H9 (cell line): ENCODE measurements around the gene H2AZ2. TPM values are rescaled to one million over a fixed set of nuclear protein-coding genes. Genes with fewer than 3 reads are reported as not detected.

Experiments used
- DNase-seq: peaks from one replicate; pipeline ENCODE4 v3.0.0-alpha.2; 2017
- H2AFZ ChIP-seq: one replicate; pipeline ENCODE4 v1.6.1; 2013; ENCODE audit warnings: mild to moderate bottlenecking, low read length, control low read depth, moderate library complexity
- H2AK5ac ChIP-seq: 2 replicates; pipeline ENCODE4 v1.6.1; 2013; ENCODE audit warnings: low read length, control low read depth, mixed read lengths; ENCODE audit not compliant: insufficient read length
- H2BK120ac ChIP-seq: one replicate; pipeline ENCODE4 v1.6.1; 2013; ENCODE audit warnings: low read depth, mild to moderate bottlenecking, low read length, control low read depth, inconsistent platforms; ENCODE audit not compliant: poor library complexity, severe bottlenecking
- H2BK12ac ChIP-seq: 2 replicates; pipeline ENCODE4 v1.6.1; 2013; ENCODE audit warnings: low read length, control low read depth, mixed read lengths, low read depth; ENCODE audit not compliant: insufficient read length
- H2BK15ac ChIP-seq: 2 replicates; pipeline ENCODE4 v1.6.1; 2013; ENCODE audit warnings: low read depth, low read length, control low read depth
- H2BK20ac ChIP-seq: one replicate; pipeline ENCODE4 v1.6.1; 2013; ENCODE audit warnings: low read depth, mild to moderate bottlenecking, low read length, control low read depth, inconsistent platforms; ENCODE audit not compliant: poor library complexity, severe bottlenecking
- H2BK5ac ChIP-seq: 2 replicates; pipeline ENCODE4 v1.6.1; 2013; ENCODE audit warnings: low read length, control low read depth, mixed read lengths; ENCODE audit not compliant: insufficient read length
- H3K14ac ChIP-seq: 2 replicates; pipeline ENCODE4 v1.6.1; 2013; ENCODE audit warnings: low read length, control low read depth; ENCODE audit not compliant: insufficient read depth
- H3K18ac ChIP-seq: 2 replicates; pipeline ENCODE4 v1.6.1; 2013; ENCODE audit warnings: low read depth, mild to moderate bottlenecking, mixed read lengths, low read length, control low read depth; ENCODE audit not compliant: insufficient read length
- H3K23ac ChIP-seq: 2 replicates; pipeline ENCODE4 v1.6.1; 2013; ENCODE audit warnings: low read length, control low read depth, mixed read lengths, low read depth; ENCODE audit not compliant: insufficient read length
- H3K23me2 ChIP-seq: 2 replicates; pipeline ENCODE4 v1.6.1; 2013; ENCODE audit warnings: low read depth, mild to moderate bottlenecking, mixed read lengths, low read length, control low read depth; ENCODE audit not compliant: insufficient read length, poor library complexity, severe bottlenecking
- H3K27ac ChIP-seq: 2 replicates; pipeline ENCODE4 v1.5.1; 2013; ENCODE audit warnings: low read length, control low read depth, mixed read lengths, low read depth; ENCODE audit not compliant: insufficient read length
- H3K27me3 ChIP-seq: 2 replicates; pipeline ENCODE4 v1.6.1; 2013; ENCODE audit warnings: low read length, control low read depth, inconsistent platforms; ENCODE audit not compliant: insufficient read depth
- H3K4ac ChIP-seq: 2 replicates; pipeline ENCODE4 v1.6.1; 2013; ENCODE audit warnings: low read depth, mild to moderate bottlenecking, control low read depth, inconsistent platforms, low read length, moderate library complexity
- H3K4me1 ChIP-seq: 2 replicates; pipeline ENCODE4 v1.6.1; 2013; ENCODE audit warnings: low read length, control low read depth, inconsistent platforms; ENCODE audit not compliant: insufficient read depth
- H3K4me2 ChIP-seq: 2 replicates; pipeline ENCODE4 v1.6.1; 2013; ENCODE audit warnings: low read length, control low read depth, mixed read lengths; ENCODE audit not compliant: insufficient read length, insufficient read depth
- H3K56ac ChIP-seq: 2 replicates; pipeline ENCODE4 v1.6.1; 2013; ENCODE audit warnings: low read depth, mild to moderate bottlenecking, mixed read lengths, low read length, control low read depth; ENCODE audit not compliant: insufficient read length
- H3K79me1 ChIP-seq: 2 replicates; pipeline ENCODE4 v1.6.1; 2013; ENCODE audit warnings: low read depth, mild to moderate bottlenecking, moderate library complexity, low read length, control low read depth, inconsistent platforms; ENCODE audit not compliant: insufficient read depth, poor library complexity, severe bottlenecking
- H3K79me2 ChIP-seq: 2 replicates; pipeline ENCODE4 v1.6.1; 2013; ENCODE audit warnings: low read length, control low read depth, inconsistent platforms; ENCODE audit not compliant: insufficient read depth
- H3K9ac ChIP-seq: 2 replicates; pipeline ENCODE4 v1.6.1; 2013; ENCODE audit warnings: low read length, control low read depth, mixed read lengths; ENCODE audit not compliant: insufficient read length; ENCODE audit errors: extremely low read depth
- H3K9me3 ChIP-seq: one replicate; pipeline ENCODE4 v1.6.1; 2013; ENCODE audit warnings: low read depth, low read length, inconsistent platforms; ENCODE audit not compliant: control insufficient read depth
- H3T11ph ChIP-seq: one replicate; pipeline ENCODE4 v1.6.1; 2013; ENCODE audit warnings: mild to moderate bottlenecking, low read length, control low read depth, inconsistent platforms
- H4K20me1 ChIP-seq: one replicate; pipeline ENCODE4 v1.6.1; 2013; ENCODE audit not compliant: control insufficient read depth, insufficient read length, insufficient read depth
- H4K5ac ChIP-seq: 2 replicates; pipeline ENCODE4 v1.6.1; 2013; ENCODE audit warnings: low read depth, mild to moderate bottlenecking, mixed read lengths, low read length, control low read depth; ENCODE audit not compliant: insufficient read length
- H4K8ac ChIP-seq: replicated peaks from 2 replicates; pipeline ENCODE4 v1.6.1; 2013; ENCODE audit warnings: low read length, control low read depth, mixed read lengths, low read depth; ENCODE audit not compliant: insufficient read length
- H4K91ac ChIP-seq: 2 replicates; pipeline ENCODE4 v1.6.1; 2013; ENCODE audit warnings: low read depth, mild to moderate bottlenecking, moderate library complexity, mixed read lengths, low read length, control low read depth; ENCODE audit not compliant: insufficient read length
- H3K27ac Mint-ChIP-seq, 3 experiments: 2 replicates in 2 of 3; 3 replicates in 1 of 3; pipeline ENCODE4 v1.8.0; 2020 to 2021; ENCODE audit warnings: mixed read lengths in 3 of 3, mild to moderate bottlenecking in 1 of 3, moderate library complexity in 1 of 3
- H3K27me3 Mint-ChIP-seq: 2 replicates; pipeline ENCODE4 v1.8.0; 2021; ENCODE audit warnings: low read depth, mild to moderate bottlenecking, moderate library complexity, mixed read lengths
- H3K36me3 Mint-ChIP-seq, 3 experiments: 2 replicates in 2 of 3; 3 replicates in 1 of 3; pipeline ENCODE4 v1.8.0; 2020 to 2021; ENCODE audit warnings: low read depth in 3 of 3, mixed read lengths in 3 of 3; ENCODE audit not compliant: insufficient read depth in 1 of 3
- H3K4me1 Mint-ChIP-seq, 2 experiments: 2 replicates each; pipeline ENCODE4 v1.8.0; 2020; ENCODE audit warnings: mixed read lengths in 2 of 2
- H3K4me3 Mint-ChIP-seq, 2 experiments: 2 replicates in 1 of 2; 3 replicates in 1 of 2; pipeline ENCODE4 v1.8.0; 2020 to 2021; ENCODE audit warnings: mild to moderate bottlenecking in 2 of 2, mixed read lengths in 2 of 2, moderate library complexity in 1 of 2
- H3K9me3 Mint-ChIP-seq, 2 experiments: 2 replicates in 1 of 2; 3 replicates in 1 of 2; pipeline ENCODE4 v1.8.0; 2020; ENCODE audit warnings: mild to moderate bottlenecking in 2 of 2, mixed read lengths in 2 of 2, moderate library complexity in 1 of 2
- whole genome bisulfite sequencing: extraction: QIAGEN DNeasy Blood & Tissue Kit; methylation state at CpG from one replicate; pipeline ENCODE4 v1.1.7; 2013; ENCODE audit warnings: missing lambda C conversion rate, low lambda C conversion rate, mixed read lengths; ENCODE audit not compliant: insufficient read length; ENCODE audit errors: extremely low coverage; 5-methylcytosine and 5-hydroxymethylcytosine counted together
- total RNA-seq: library from RNA; stranded (reverse); gene quantifications from 2 replicates; pipeline ENCODE4 v1.2.1, GENCODE V29; 2021
- TF ChIP-seq, protein P1 (sequence below): fragments of 200-600 bp; sonication (generic); conservative IDR thresholded peaks from 3 replicates; pipeline ENCODE4 v1.8.0; 2021; ENCODE audit warnings: antibody characterized with exemption, mild to moderate bottlenecking

H2AZ2 gene
- total RNA-seq, 1 experiment from 2014 or later: 208 TPM

DNA sequence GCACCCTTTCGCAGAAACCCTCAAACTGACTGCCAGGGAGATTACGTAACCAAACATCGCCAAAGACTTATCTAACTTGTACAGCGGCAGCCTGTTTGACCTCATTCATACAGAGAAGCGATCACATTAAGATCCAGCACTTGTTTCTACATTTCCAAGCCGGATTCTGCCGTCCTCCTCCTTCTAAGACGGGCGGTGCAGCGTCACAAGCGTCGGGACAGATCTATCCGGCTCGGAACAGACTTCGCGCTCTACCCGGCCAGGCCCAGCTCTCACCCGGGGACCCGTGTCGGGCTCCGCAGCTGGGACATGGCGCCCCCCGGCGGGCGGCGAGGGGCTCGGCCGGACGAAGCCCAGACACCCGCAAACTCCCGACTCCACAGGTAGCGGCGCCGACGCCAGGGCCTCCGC, 373 bp downstream of the H2AZ2 start:
- no peaks in the 10 kb centered on the region for H4K20me1 ChIP-seq
- no peak overlapping the region for H2AFZ ChIP-seq

More for the DNA sequence above, 373 bp downstream of the H2AZ2 start:
- H3K27me3 ChIP-seq: no peaks in the 10 kb centered on the region
- H2BK20ac ChIP-seq: no peak overlapping the region
- no peaks in the 10 kb centered on the region for H3K9me3 Mint-ChIP-seq
- H2BK120ac ChIP-seq: no peak overlapping the region
- H3K9ac ChIP-seq: peak overlapping the region; percentile 99
- WGBS: no CpG with 5 or more reads among the region's 36 CpGs
- H2BK5ac ChIP-seq: peak overlapping the region; percentile 65
- TF ChIP-seq, protein P1, sequence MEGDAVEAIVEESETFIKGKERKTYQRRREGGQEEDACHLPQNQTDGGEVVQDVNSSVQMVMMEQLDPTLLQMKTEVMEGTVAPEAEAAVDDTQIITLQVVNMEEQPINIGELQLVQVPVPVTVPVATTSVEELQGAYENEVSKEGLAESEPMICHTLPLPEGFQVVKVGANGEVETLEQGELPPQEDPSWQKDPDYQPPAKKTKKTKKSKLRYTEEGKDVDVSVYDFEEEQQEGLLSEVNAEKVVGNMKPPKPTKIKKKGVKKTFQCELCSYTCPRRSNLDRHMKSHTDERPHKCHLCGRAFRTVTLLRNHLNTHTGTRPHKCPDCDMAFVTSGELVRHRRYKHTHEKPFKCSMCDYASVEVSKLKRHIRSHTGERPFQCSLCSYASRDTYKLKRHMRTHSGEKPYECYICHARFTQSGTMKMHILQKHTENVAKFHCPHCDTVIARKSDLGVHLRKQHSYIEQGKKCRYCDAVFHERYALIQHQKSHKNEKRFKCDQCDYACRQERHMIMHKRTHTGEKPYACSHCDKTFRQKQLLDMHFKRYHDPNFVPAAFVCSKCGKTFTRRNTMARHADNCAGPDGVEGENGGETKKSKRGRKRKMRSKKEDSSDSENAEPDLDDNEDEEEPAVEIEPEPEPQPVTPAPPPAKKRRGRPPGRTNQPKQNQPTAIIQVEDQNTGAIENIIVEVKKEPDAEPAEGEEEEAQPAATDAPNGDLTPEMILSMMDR: peak; percentile 87
- H3K4me1 Mint-ChIP-seq: peaks cover 8 to 19% of the 10 kb centered on the region in 2 experiments
- no peaks in the 10 kb centered on the region for H3K23me2 ChIP-seq
- no peak overlapping the region for H2BK15ac ChIP-seq
- no peak for DNase-seq
- no peaks in the 10 kb centered on the region for H3K9me3 ChIP-seq
- H3K27me3 Mint-ChIP-seq: no peaks in the 10 kb centered on the region
- H3K4me2 ChIP-seq: peak overlapping the region; percentile 91
- H3K18ac ChIP-seq: peak overlapping the region; percentile 86
- H3K23ac ChIP-seq: no peak overlapping the region
- H4K91ac ChIP-seq: no peak overlapping the region
- no peak overlapping the region; the same call in 1 of the 2 replicates for H3K4ac ChIP-seq
- no peak overlapping the region for H2BK12ac ChIP-seq
- H3K79me2 ChIP-seq: peaks cover 21% of the 10 kb centered on the region; the same call in 1 of the 2 replicates
- no peak overlapping the region for H3K56ac ChIP-seq
- H2AK5ac ChIP-seq: no peak overlapping the region
- peak overlapping the region; percentile 99; a peak in 6 of 7 replicates for H3K27ac Mint-ChIP-seq
- H3K36me3 Mint-ChIP-seq: peaks cover 4 to 7% (median 6%) of the 10 kb centered on the region in 3 experiments; a peak in 6 of 7 replicates
- H4K8ac ChIP-seq: no peak overlapping the region
- H3K4me3 Mint-ChIP-seq: peak overlapping the region; percentile 97 to 99
- peak overlapping the region; percentile 81 for H3K27ac ChIP-seq
- H3K4me1 ChIP-seq: no peaks in the 10 kb centered on the region
- H3K14ac ChIP-seq: peak overlapping the region; percentile 90; the same call in 1 of the 2 replicates
- H4K5ac ChIP-seq: no peak overlapping the region
- no peak overlapping the region for H3T11ph ChIP-seq
- H3K79me1 ChIP-seq: peaks cover 2% of the 10 kb centered on the region
